HG02571 (cell line): ENCODE data around the gene DIPK1C.

Experiments
- ATAC-seq: cut with Tn5 transposase; IDR thresholded peaks from one replicate; pipeline ENCODE4 v1.9.1; 2021; ENCODE audit warnings: mild to moderate bottlenecking, moderate library complexity; ENCODE audit not compliant: unreplicated experiment

Gene DIPK1C

GRCh38 chr18:74390900-74391299, 66.2 kb downstream of the DIPK1C start:
- ATAC-seq = no peak

- no peak for ATAC-seq
Measured at GRCh38 chr18:74389991-74390390, 67.1 kb downstream of the DIPK1C start.

- ATAC-seq = no peak
Measured at GRCh38 chr18:74389171-74389927, 67.8 kb downstream of the DIPK1C start.

GRCh38 chr18:74388227-74388626, 68.9 kb downstream of the DIPK1C start:
- no peak for ATAC-seq

- ATAC-seq = no peak
Measured at GRCh38 chr18:74387383-74387782, 69.7 kb downstream of the DIPK1C start.
